Liver (tissue), 9 donors: ENCODE data around the gene ANGPTL4. TPM values are rescaled to one million over a fixed set of nuclear protein-coding genes. Genes with fewer than 3 reads are reported as not detected.

Experiments used
- DNase-seq: peaks from one replicate; pipeline ENCODE4 v3.0.0-alpha.2; 2017; ENCODE audit warnings: low spot score
- H3K27ac ChIP-seq, 2 donors: one replicate each; pipeline ENCODE4 v1.7.0; 2013; ENCODE audit warnings: inconsistent platforms in 2 of 2, low read length in 2 of 2, control low read depth in 1 of 2, low read depth in 1 of 2, mild to moderate bottlenecking in 1 of 2
- H3K27me3 ChIP-seq, 4 donors: one replicate each; pipeline versions ENCODE4 v1.6.1 to v1.7.0; 2013; ENCODE audit warnings: low read length in 3 of 4, inconsistent platforms in 1 of 4, mild to moderate bottlenecking in 1 of 4, moderate library complexity in 1 of 4; ENCODE audit not compliant: control insufficient read depth in 4 of 4, insufficient read depth in 4 of 4
- H3K36me3 ChIP-seq, 4 donors: one replicate each; pipeline versions ENCODE4 v1.6.1 to v1.7.0; 2013; ENCODE audit warnings: low read length in 3 of 4, mild to moderate bottlenecking in 3 of 4, low read depth in 1 of 4, moderate library complexity in 1 of 4; ENCODE audit not compliant: control insufficient read depth in 4 of 4, insufficient read depth in 3 of 4
- H3K4me1 ChIP-seq, 4 donors: one replicate each; pipeline versions ENCODE4 v1.6.1 to v1.7.0; 2013; ENCODE audit warnings: low read length in 3 of 4, mild to moderate bottlenecking in 3 of 4, moderate library complexity in 1 of 4; ENCODE audit not compliant: control insufficient read depth in 4 of 4, insufficient read depth in 4 of 4
- H3K4me3 ChIP-seq, 3 donors: one replicate each; pipeline versions ENCODE4 v1.6.1 to v1.7.0; 2013; ENCODE audit warnings: low read length in 3 of 3, control low read depth in 1 of 3, low read depth in 1 of 3, mild to moderate bottlenecking in 1 of 3
- H3K9ac ChIP-seq, 2 donors: one replicate each; pipeline ENCODE4 v1.7.0; 2013; ENCODE audit warnings: low read length in 2 of 2, mild to moderate bottlenecking in 2 of 2, moderate library complexity in 2 of 2, control low read depth in 1 of 2, low read depth in 1 of 2
- H3K9me3 ChIP-seq, 4 donors: one replicate each; pipeline versions ENCODE4 v1.6.1 to v1.7.0; 2013; ENCODE audit warnings: low read length in 3 of 4; ENCODE audit not compliant: control insufficient read depth in 4 of 4
- ATF3 ChIP-seq: IDR thresholded peaks from 2 replicates; pipeline ENCODE4 v1.6.1; 2016; ENCODE audit warnings: antibody characterized with exemption
- CTCF ChIP-seq: fragments of 150-350 bp; IDR thresholded peaks from 2 replicates; pipeline ENCODE4 v1.5.1; 2017; ENCODE audit warnings: improper control_type of control experiment, low read depth, low read length; ENCODE audit not compliant: missing input control
- EGR1 ChIP-seq, 2 donors: IDR thresholded peaks; 2 replicates each; pipeline ENCODE4 v1.6.1; 2016 to 2018; ENCODE audit warnings: antibody characterized with exemption in 2 of 2, low read depth in 2 of 2
- FOXA1 ChIP-seq: IDR thresholded peaks from 2 replicates; pipeline ENCODE4 v1.6.1; 2016; ENCODE audit warnings: antibody characterized with exemption
- FOXA2 ChIP-seq: IDR thresholded peaks from 2 replicates; pipeline ENCODE4 v1.6.1; 2016; ENCODE audit warnings: antibody characterized with exemption
- GABPA ChIP-seq, 2 donors: IDR thresholded peaks in 1 of 2; conservative IDR thresholded peaks in 1 of 2; 2 replicates each; pipeline ENCODE4 v1.6.1; 2016; ENCODE audit warnings: antibody characterized with exemption in 2 of 2, mild to moderate bottlenecking in 1 of 2, moderate library complexity in 1 of 2
- HNF4A ChIP-seq, 2 donors: conservative IDR thresholded peaks; 2 replicates each; pipeline ENCODE4 v1.6.1; 2016; ENCODE audit warnings: antibody characterized with exemption in 2 of 2, mild to moderate bottlenecking in 2 of 2
- HNF4G ChIP-seq: IDR thresholded peaks from 2 replicates; pipeline ENCODE4 v1.6.1; 2016; ENCODE audit warnings: antibody characterized with exemption
- JUND ChIP-seq, 2 donors: IDR thresholded peaks; 2 replicates each; pipeline ENCODE4 v1.6.1; 2016; ENCODE audit warnings: antibody characterized with exemption in 2 of 2
- MAX ChIP-seq: IDR thresholded peaks from 2 replicates; pipeline ENCODE4 v1.6.1; 2016; ENCODE audit warnings: antibody characterized with exemption
- NR2F2 ChIP-seq: IDR thresholded peaks from 2 replicates; pipeline ENCODE4 v1.6.1; 2016; ENCODE audit warnings: antibody characterized with exemption
- RAD21 ChIP-seq, 2 donors: IDR thresholded peaks; 2 replicates each; pipeline ENCODE4 v1.6.1; 2016; ENCODE audit warnings: antibody characterized with exemption in 2 of 2, mild to moderate bottlenecking in 2 of 2
- REST ChIP-seq: IDR thresholded peaks from 2 replicates; pipeline ENCODE4 v1.6.1; 2016; ENCODE audit warnings: antibody characterized with exemption, mild to moderate bottlenecking
- RXRA ChIP-seq, 2 donors: IDR thresholded peaks; 2 replicates each; pipeline ENCODE4 v1.6.1; 2017 to 2018; ENCODE audit warnings: antibody characterized with exemption in 2 of 2, mild to moderate bottlenecking in 1 of 2
- SP1 ChIP-seq: IDR thresholded peaks from 2 replicates; pipeline ENCODE4 v1.6.1; 2018; ENCODE audit warnings: antibody characterized with exemption, mild to moderate bottlenecking
- TAF1 ChIP-seq: conservative IDR thresholded peaks from 2 replicates; pipeline ENCODE4 v1.6.1; 2016; ENCODE audit warnings: antibody characterized with exemption, mild to moderate bottlenecking
- YY1 ChIP-seq: IDR thresholded peaks from 2 replicates; pipeline ENCODE4 v1.6.1; 2016; ENCODE audit warnings: antibody characterized with exemption, mild to moderate bottlenecking
- WGBS: extraction: QIAGEN DNeasy Blood & Tissue Kit; methylation state at CpG from one replicate; pipeline ENCODE4 v1.1.7; 2013; 5-methylcytosine and 5-hydroxymethylcytosine counted together
- polyA plus RNA-seq, 2 donors: library from polyadenylated mRNA; stranded (reverse) in 1 of 2; unstranded in 1 of 2; fragments of 200-250 nt in 1 of 2; fragments of >200 nt in 1 of 2; fragmentation: Nextera tagmentation in 1 of 2; extraction: Ambion mirVana in 1 of 2; gene quantifications; one replicate each; pipeline versions ENCODE4 v1.2.1 to v1.2.3, GENCODE V29; 2013 to 2015
- total RNA-seq, 2 donors: library from RNA; depleted of rRNA; stranded (reverse); fragments of >200 nt; gene quantifications; one replicate each; pipeline ENCODE4 v1.2.3, GENCODE V29; 2014
- donor health status: healthy.
- donor health status: healthy.
- donor health status: healthy.
- donor health status: healthy.
- donor health status: healthy.

The ANGPTL4 gene
- total and polyA plus RNA-seq, 4 donors, result 0.65 to 144 (median 71.6) TPM

GRCh38 chr19:8413629-8413995, 49.7 kb downstream of the ANGPTL4 start:
- H3K4me1 ChIP-seq, result peaks cover 0 to 16% (median 8%) of the 10 kb centered on the region in 4 donors
- H3K9ac ChIP-seq, result peak overlapping the region; percentile 1 to 69
- TF ChIP-seq SP1, result no peak
- no peak for TF ChIP-seq YY1
- WGBS, result 22% methylated on average over 3 of the region's 3 CpGs
- DNase-seq, result no peak
- H3K4me3 ChIP-seq, result peak overlapping the region; percentile 28 to 97 (median 68)
- H3K36me3 ChIP-seq, result no peaks in the 10 kb centered on the region
- H3K9me3 ChIP-seq, result no peaks in the 10 kb centered on the region
- H3K27ac ChIP-seq, result no peak overlapping the region
- no peaks in the 10 kb centered on the region for H3K27me3 ChIP-seq

GRCh38 chr19:8416796-8417195, 52.8 kb downstream of the ANGPTL4 start:
- Histone ChIP-seq H3K27me3 (no peaks in the 10 kb centered on the region), H3K9me3 (no peaks in the 10 kb centered on the region), H3K36me3 (no peaks in the 10 kb centered on the region), H3K4me3 (no peak overlapping the region), H3K9ac (no peak overlapping the region), H3K27ac (no peak overlapping the region), H3K4me1 (peaks cover 0 to 16% (median 9%) of the 10 kb centered on the region in 4 donors)
- DNase-seq, result no peak
- WGBS, result 81% methylated on average over 4 of the region's 4 CpGs
- TF ChIP-seq CTCF, result no peak
- no peak for TF ChIP-seq ATF3
- no peak for TF ChIP-seq SP1
- no peak for TF ChIP-seq RXRA (IDR thresholded peaks at IDR 0.05)

GRCh38 chr19:8421484-8422461, 57.8 kb downstream of the ANGPTL4 start:
- Histone ChIP-seq H3K4me1 (peaks cover 4 to 22% (median 12%) of the 10 kb centered on the region in 4 donors), H3K27me3 (no peaks in the 10 kb centered on the region), H3K9ac (peak overlapping the region in 1 of 2 donors; percentile 68), H3K9me3 (no peaks in the 10 kb centered on the region), H3K36me3 (peaks cover 0 to 4% (median 3%) of the 10 kb centered on the region in 4 donors), H3K4me3 (peak overlapping the region in 1 of 3 donors; percentile 6), H3K27ac (peak overlapping the region; percentile 95 to 100)
- WGBS, result 45% methylated on average over 28 of the region's 28 CpGs
- peak; percentile 57 for DNase-seq
- TF ChIP-seq RXRA (IDR thresholded peaks at IDR 0.05), result peak; percentile 88 to 92
- TF ChIP-seq EGR1 (IDR thresholded peaks at IDR 0.05; ENCODE audit: low read depth in 2 of 2), result no peak
- TF ChIP-seq YY1, result peak; percentile 81
- peak; percentile 97 for TF ChIP-seq SP1
- TF ChIP-seq HNF4G, result peak; percentile 17
- TF ChIP-seq CTCF, result no peak
- TF ChIP-seq GABPA (IDR thresholded peaks at IDR 0.05 in 1 of 2, conservative IDR thresholded peaks at IDR 0.05 in 1 of 2), result no peak
- peak in 1 of 2 donors; percentile 34 for TF ChIP-seq RAD21 (IDR thresholded peaks at IDR 0.05)
- peak; percentile 64 for TF ChIP-seq NR2F2
- TF ChIP-seq FOXA2, result peak; percentile 91
- peak; percentile 77 for TF ChIP-seq FOXA1
- TF ChIP-seq REST, result peak; percentile 59
- peak; percentile 58 for TF ChIP-seq TAF1
- peak; percentile 89 to 93 for TF ChIP-seq HNF4A (conservative IDR thresholded peaks at IDR 0.05)
- TF ChIP-seq MAX, result peak; percentile 61
- TF ChIP-seq JUND (IDR thresholded peaks at IDR 0.05), result peak; percentile 74 to 80
